HepG2 (cell line): Measurements from ENCODE around the gene TAF6. TPM values are rescaled to one million over a fixed set of nuclear protein-coding genes. Genes with fewer than 3 reads are reported as not detected.

Experiments
- ATAC-seq: fragments of 200-7000 bp; cut with Tn5 transposase; 3 replicates; pipeline ENCODE4 v1.9.1; 2020; ENCODE audit warnings: mild to moderate bottlenecking, moderate library complexity
- BruUV-seq: library from RNA; stranded (reverse); fragments of 400-500 nt; replicated peaks from 2 replicates; lab custom pipeline; 2021; lab: Mats Ljungman, UMichigan
- CTCF ChIA-PET: fragments of 300-600 bp; formaldehyde crosslinking; extraction: SDS; loops from one replicate; lab custom pipeline; 2021; ENCODE audit warnings: low total read pairs, inconsistent platforms, low intra/inter-chr PET ratio; lab: Yijun Ruan, JAX
- POLR2A ChIA-PET: fragments of 350-600 bp; sonication (Branson Sonifier 250); formaldehyde crosslinking; loops from one replicate; lab custom pipeline; 2020; ENCODE audit warnings: antibody characterized with exemption, inconsistent platforms; lab: Yijun Ruan, JAX
- DNase-seq: peaks from one replicate; pipeline ENCODE4 v3.0.0-alpha.2; 2015; ENCODE audit warnings: low spot score
- FAIRE-seq: peaks from 3 replicates; lab custom pipeline; 2011; peaks lifted over from hg19 to GRCh38; lab: Jason Lieb, UNC
- H2AFZ ChIP-seq: one replicate; pipeline ENCODE4 v1.6.1; 2011; ENCODE audit warnings: low read length, inconsistent platforms
- H3K27ac ChIP-seq: fragments of 300-600 bp; 3 replicates; pipeline ENCODE4 v1.8.0; 2011; ENCODE audit warnings: mixed run types, mild to moderate bottlenecking, mixed read lengths, low read length, inconsistent platforms; ENCODE audit not compliant: insufficient read depth; ENCODE audit errors: extremely low read length
- H3K27me3 ChIP-seq, 2 experiments: fragments of 200-600 bp in 1 of 2; 2 replicates in 1 of 2; 3 replicates in 1 of 2; pipeline versions ENCODE4 v1.6.0 to v1.8.0; 2011; ENCODE audit warnings: low read length in 2 of 2, mild to moderate bottlenecking in 2 of 2, moderate library complexity in 2 of 2, inconsistent platforms in 1 of 2; ENCODE audit not compliant: insufficient read depth in 2 of 2, control insufficient read depth in 1 of 2
- H3K36me3 ChIP-seq, 2 experiments: fragments of 200-600 bp in 1 of 2; replicated peaks in 1 of 2; 2 replicates in 1 of 2; 3 replicates in 1 of 2; pipeline versions ENCODE4 v1.5.1 to v1.8.0; 2011; ENCODE audit warnings: low read length in 2 of 2, inconsistent platforms in 1 of 2; ENCODE audit not compliant: insufficient read depth in 2 of 2, control insufficient read depth in 1 of 2
- H3K4me1 ChIP-seq: 2 replicates; pipeline ENCODE4 v1.5.1; 2012; ENCODE audit warnings: low read length, inconsistent platforms; ENCODE audit not compliant: insufficient read depth
- H3K4me2 ChIP-seq: 2 replicates; pipeline ENCODE4 v1.6.0; 2011; ENCODE audit warnings: low read depth, low read length, inconsistent platforms
- H3K4me3 ChIP-seq, 3 experiments: fragments of 200-600 bp in 1 of 3; sonication (generic), shearing (Covaris generic) in 1 of 3; replicated peaks in 1 of 3; 2 replicates each; pipeline ENCODE4 v1.5.1; 2011 to 2016; ENCODE audit warnings: low read length in 3 of 3, inconsistent platforms in 2 of 3, low read depth in 2 of 3, mild to moderate bottlenecking in 2 of 3, control low read depth in 1 of 3, mixed read lengths in 1 of 3; ENCODE audit not compliant: insufficient read depth in 1 of 3
- H3K79me2 ChIP-seq: one replicate; pipeline ENCODE4 v1.6.1; 2011; ENCODE audit warnings: low read length, inconsistent platforms; ENCODE audit not compliant: insufficient read depth
- H3K9ac ChIP-seq: 2 replicates; pipeline ENCODE4 v1.6.0; 2011; ENCODE audit warnings: mild to moderate bottlenecking, low read depth, low read length, inconsistent platforms; ENCODE audit not compliant: insufficient read depth
- H3K9me3 ChIP-seq: 2 replicates; pipeline ENCODE4 v1.5.1; 2012; ENCODE audit warnings: mild to moderate bottlenecking, low read length
- H4K20me1 ChIP-seq: 2 replicates; pipeline ENCODE4 v1.6.0; 2011; ENCODE audit warnings: inconsistent platforms, mild to moderate bottlenecking, low read length, moderate library complexity; ENCODE audit not compliant: insufficient read depth
- ASH2L ChIP-seq: fragments of 300-600, 200-600 bp; sonication (generic); IDR thresholded peaks from 2 replicates; pipeline ENCODE4 v1.7.0; 2017; ENCODE audit warnings: low read depth, mild to moderate bottlenecking, moderate library complexity, mixed read lengths, low read length; ENCODE audit not compliant: insufficient read length
- DMAP1 ChIP-seq: IDR thresholded peaks from 2 replicates; pipeline ENCODE4 v1.6.1; 2016
- HES4 ChIP-seq: sonication (generic); formaldehyde crosslinking; IDR thresholded peaks from 2 replicates; pipeline ENCODE4 v1.9.0; 2021; ENCODE audit warnings: mild to moderate bottlenecking, missing genetic modification reagents, borderline replicate concordance
- KDM5B ChIP-seq: sonication (generic); formaldehyde crosslinking; IDR thresholded peaks from 2 replicates; pipeline ENCODE4 v1.4.0; 2020; ENCODE audit warnings: missing genetic modification reagents, mild to moderate bottlenecking, borderline replicate concordance
- MAZ ChIP-seq, 2 experiments: sonication (generic) in 1 of 2; formaldehyde crosslinking in 1 of 2; IDR thresholded peaks; 2 replicates each; pipeline versions ENCODE4 v1.5.0 to v1.6.1; 2012 to 2020; ENCODE audit warnings: low read depth in 2 of 2, mild to moderate bottlenecking in 2 of 2, borderline replicate concordance in 1 of 2, improper control_type of control experiment in 1 of 2, low read length in 1 of 2, missing genetic modification reagents in 1 of 2, moderate library complexity in 1 of 2
- NFIC ChIP-seq: IDR thresholded peaks from 2 replicates; pipeline ENCODE4 v1.6.1; 2012; ENCODE audit warnings: mild to moderate bottlenecking, low read length, inconsistent platforms
- NPAS2 ChIP-seq: sonication (generic); formaldehyde crosslinking; IDR thresholded peaks from 2 replicates; pipeline ENCODE4 v1.8.0; 2022; ENCODE audit warnings: mild to moderate bottlenecking, missing genetic modification reagents, borderline replicate concordance
- REXO4 ChIP-seq: sonication (generic); formaldehyde crosslinking; IDR thresholded peaks from 2 replicates; pipeline ENCODE4 v1.8.0; 2022; ENCODE audit warnings: missing genetic modification reagents, mild to moderate bottlenecking, borderline replicate concordance
- RNF219 ChIP-seq: sonication (generic); formaldehyde crosslinking; IDR thresholded peaks from 2 replicates; pipeline ENCODE4 v1.5.0; 2020; ENCODE audit warnings: mild to moderate bottlenecking, missing genetic modification reagents
- SCMH1 ChIP-seq: sonication (generic); formaldehyde crosslinking; IDR thresholded peaks from 2 replicates; pipeline ENCODE4 v1.9.0; 2021; ENCODE audit warnings: missing genetic modification reagents, mild to moderate bottlenecking, borderline replicate concordance
- ZNF180 ChIP-seq: sonication (generic); formaldehyde crosslinking; IDR thresholded peaks from 2 replicates; pipeline ENCODE4 v1.4.0; 2020; ENCODE audit warnings: low read depth, missing genetic modification reagents, borderline replicate concordance
- ZNF350 ChIP-seq: sonication (generic); formaldehyde crosslinking; IDR thresholded peaks from 2 replicates; pipeline ENCODE4 v1.4.0; 2020; ENCODE audit warnings: mild to moderate bottlenecking, low read depth, missing genetic modification reagents, borderline replicate concordance
- ZNF557 ChIP-seq: sonication (generic); formaldehyde crosslinking; IDR thresholded peaks from 2 replicates; pipeline ENCODE4 v1.4.0; 2020; ENCODE audit warnings: missing genetic modification reagents
- ZNF615 ChIP-seq: sonication (generic); formaldehyde crosslinking; IDR thresholded peaks from 2 replicates; pipeline ENCODE4 v1.5.0; 2020; ENCODE audit warnings: mild to moderate bottlenecking, missing genetic modification reagents, borderline replicate concordance
- ZNF740 ChIP-seq: sonication (generic); formaldehyde crosslinking; IDR thresholded peaks from 2 replicates; pipeline ENCODE4 v1.4.0; 2020; ENCODE audit warnings: missing genetic modification reagents
- ZNF777 ChIP-seq: sonication (generic); formaldehyde crosslinking; IDR thresholded peaks from 2 replicates; pipeline ENCODE4 v1.4.0; 2020; ENCODE audit warnings: missing genetic modification reagents
- ZSCAN12 ChIP-seq: sonication (generic); formaldehyde crosslinking; IDR thresholded peaks from 2 replicates; pipeline ENCODE4 v1.9.0; 2021; ENCODE audit warnings: mild to moderate bottlenecking, missing genetic modification reagents
- ZSCAN5A ChIP-seq: sonication (generic); formaldehyde crosslinking; IDR thresholded peaks from 2 replicates; pipeline ENCODE4 v1.8.0; 2022; ENCODE audit warnings: mild to moderate bottlenecking, missing genetic modification reagents, borderline replicate concordance
- WGBS: methylation state at CpG from one replicate; pipeline ENCODE4 v1.1.6; 2017; ENCODE audit warnings: low lambda C conversion rate; 5-methylcytosine and 5-hydroxymethylcytosine counted together
- in situ Hi-C: cut with HindIII; loops from 2 replicates; pipeline ENCODE4 v1.10.0; 2017; ENCODE audit warnings: low pct_unique_long_range_greater_than_20kb; ENCODE audit not compliant: extremely low pct_ligation_motif_present
- intact Hi-C: fragments of 100-400 bp; cut with micrococcal nuclease; formaldehyde crosslinking; loops from one replicate; pipeline ENCODE4 v1.10.0; 2022; ENCODE audit not compliant: unreplicated experiment
- polyA plus RNA-seq, 8 experiments: library from polyadenylated mRNA; depleted of rRNA in 3 of 8; stranded (reverse) in 7 of 8; unstranded in 1 of 8; fragments of >200 nt; fragmentation: Illumina TruSeq in 4 of 8; extraction: Trizol in 4 of 8; gene quantifications; 2 replicates each; pipeline versions ENCODE4 v1.2.1 to v1.2.3, GENCODE V29; 2011 to 2016; ENCODE audit warnings: low read depth in 4 of 8, missing spikeins in 1 of 8, mixed read lengths in 1 of 8; ENCODE audit not compliant: insufficient read depth in 1 of 8
- total RNA-seq, 5 experiments: library from RNA; depleted of rRNA; stranded (reverse); fragments of >200 nt; fragmentation: Illumina TruSeq; extraction: Trizol; gene quantifications; 2 replicates each; pipeline ENCODE4 v1.2.3, GENCODE V29; 2016; ENCODE audit warnings: low read depth in 1 of 5

TAF6 gene
- total and polyA plus RNA-seq, 2 of the 13 experiments (the other 11 are each of a cell fraction or from before 2014, with no cell fraction given): 12.9 to 18.8 TPM

- Histone ChIP-seq H3K27ac (peak within 1 kb of the TSS; percentile 46), H4K20me1 (no peaks in the 10 kb centered on the region; the same call in 1 of the 2 replicates), H3K4me1 (peaks cover 45% of the 10 kb centered on the region), H3K79me2 (peaks cover 15% of the 10 kb centered on the region), H3K4me2 (peak within 1 kb of the TSS; percentile 88), H3K36me3 (0 out of 5 replicates have a peak, but pooled peaks cover 0 to 1% of the 10 kb centered on the region in 2 experiments), H3K27me3 (no peaks in the 10 kb centered on the region), H3K9ac (peak within 1 kb of the TSS; percentile 79), H2AFZ (peak within 1 kb of the TSS; percentile 66), H3K4me3 (peak within 1 kb of the TSS; percentile 96 to 97 (median 97)), H3K9me3 (no peaks in the 10 kb centered on the region)
- ChIA-PET CTCF (no interaction called here), POLR2A (interaction anchor here (0.6 to 2.3 kb wide), 16 partner anchors 8 to 280 kb away, joined by 3 to 25 read pairs (median 7); partner anchors contain the start of genes AP4M1, COPS6, GAL3ST4 and GPC2)
- DNase-seq: peak; percentile 98
- in situ Hi-C loops: no loop called here
- ATAC-seq: peak; percentile 98
- no TSS peak for BruUV-seq
- peak; percentile 99 for FAIRE-seq
- WGBS: under 1% methylated on average over 30 of the region's 46 CpGs
- intact Hi-C loops: no loop called here
- peak; percentile 58 for TF ChIP-seq ASH2L
- TF ChIP-seq RNF219 (CRISPR knock-in tag): no peak
- TF ChIP-seq ZNF180 (CRISPR knock-in tag): no peak
- TF ChIP-seq KDM5B (CRISPR knock-in tag): 0 out of 2 replicates have a peak, but pooled peaks have one; percentile 26
- no peak for TF ChIP-seq ZNF777
- TF ChIP-seq REXO4: no peak
- peak; percentile 48; the same call in 1 of the 2 replicates for TF ChIP-seq ZNF740 (CRISPR knock-in tag)
- TF ChIP-seq NFIC: no peak
- TF ChIP-seq ZNF615 (CRISPR knock-in tag): no peak; the same call in 1 of the 2 replicates
- TF ChIP-seq ZNF557: no peak
- peak; percentile 71 for TF ChIP-seq DMAP1 (CRISPR knock-in tag)
- peak; percentile 83; the same call in 1 of the 2 replicates for TF ChIP-seq ZNF350 (CRISPR knock-in tag)
- no peak for TF ChIP-seq SCMH1 (CRISPR knock-in tag)
- peak; percentile 78; the same call in 1 of the 2 replicates for TF ChIP-seq MAZ (IDR thresholded peaks at IDR 0.05; ENCODE audit: borderline replicate concordance, low read depth, low read length)
- TF ChIP-seq MAZ (CRISPR knock-in tag; IDR thresholded peaks at IDR 0.05; ENCODE audit: low read depth): peak; percentile 50; the same call in 1 of the 2 replicates
- no peak for TF ChIP-seq ZSCAN5A (CRISPR knock-in tag)
- TF ChIP-seq ZSCAN12: no peak
- no peak for TF ChIP-seq HES4 (CRISPR knock-in tag)
- no peak for TF ChIP-seq NPAS2 (CRISPR knock-in tag)
Measured at GRCh38 chr7:100148559-100149328, 29.6 kb upstream of the TAF6 start, which contains the start of gene LAMTOR4. Gene LAMTOR4, plus strand, starts transcription at chr7:100148918. Its CDS starts 55 bp downstream, at chr7:100148973.
